Measurements from ENCODE around the gene FPR3.

Gene FPR3

GRCh38 chr19:51780270-51780669 lies 14.7 kb upstream of the FPR3 start:
- no peak overlapping the region for H3K27ac ChIP-seq
- CTCF ChIA-PET, result interaction anchor here (1.8 kb wide), 1 partner anchor 307 kb away, joined by 5 read pairs; no protein-coding TSS in a partner anchor
- no peak for TF ChIP-seq CTCF (conservative IDR thresholded peaks at IDR 0.05; ENCODE audit: low read depth)
- POLR2A ChIA-PET (ENCODE audit: low non-redundant PET), result no interaction called here
- no peak for DNase-seq (ENCODE audit: low spot score)

DNA sequence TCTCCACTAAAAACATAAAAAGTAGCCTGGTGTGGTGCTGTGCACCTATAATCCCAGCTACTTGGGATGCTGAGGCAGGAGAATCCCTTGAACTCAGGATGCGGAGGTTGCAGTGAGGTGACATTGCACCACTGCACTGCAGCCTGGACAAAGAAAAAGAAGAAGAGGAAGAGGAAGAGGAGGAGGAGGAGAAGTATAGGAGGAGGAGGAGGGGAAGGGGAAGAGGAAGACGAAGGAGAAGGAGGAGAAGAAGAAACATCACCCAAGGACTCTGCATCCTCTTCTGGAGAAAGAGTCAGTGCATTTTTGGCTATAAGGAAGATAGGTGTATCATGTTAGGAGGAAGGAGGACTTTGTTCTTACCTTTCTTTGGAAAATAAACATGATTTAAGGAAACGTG lies 13.0 kb upstream of the FPR3 start:
- no peak overlapping the region for H3K27ac ChIP-seq
- no peak for DNase-seq (ENCODE audit: low spot score)
- CTCF ChIA-PET, result no interaction called here
- TF ChIP-seq CTCF (conservative IDR thresholded peaks at IDR 0.05; ENCODE audit: low read depth), result no peak
- POLR2A ChIA-PET (ENCODE audit: low non-redundant PET), result no interaction called here

GRCh38 chr19:51783372-51783771 lies 11.6 kb upstream of the FPR3 start:
- DNase-seq (ENCODE audit: low spot score), result peak; percentile 29
- TF ChIP-seq CTCF (conservative IDR thresholded peaks at IDR 0.05; ENCODE audit: low read depth), result peak; percentile 51
- POLR2A ChIA-PET (ENCODE audit: low non-redundant PET), result no interaction called here

DNA sequence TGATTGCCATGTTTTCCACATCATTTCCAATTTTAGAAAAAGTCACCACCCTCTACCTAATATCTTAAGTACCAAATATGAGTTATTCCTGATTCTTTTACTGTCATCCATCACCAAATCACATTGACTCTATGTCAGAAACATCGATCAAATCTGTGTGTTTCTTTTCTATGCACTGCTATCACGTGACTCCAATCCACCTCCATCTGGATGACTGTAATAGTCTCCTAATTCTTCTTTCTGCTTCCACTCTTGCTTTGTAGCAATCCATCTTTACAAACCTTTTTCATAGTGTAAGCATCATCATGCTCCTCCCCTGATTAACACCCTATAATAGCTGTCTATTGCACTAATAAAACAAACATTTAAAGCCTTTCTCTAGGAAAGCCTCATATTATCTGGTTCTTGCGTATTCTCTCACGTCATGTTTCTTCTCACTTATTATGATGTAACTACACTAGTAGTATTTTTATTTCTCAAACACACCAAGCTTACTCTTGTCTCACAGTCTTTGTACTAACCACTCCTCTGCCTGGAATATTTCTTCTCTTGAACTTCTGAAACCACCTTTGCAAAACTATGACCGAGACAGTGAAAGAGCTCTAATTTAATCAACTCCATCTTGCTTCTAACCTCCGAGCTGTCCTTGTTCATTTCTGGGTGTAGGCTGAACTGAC lies 10.7 kb upstream of the FPR3 start:
- TF ChIP-seq CTCF (conservative IDR thresholded peaks at IDR 0.05; ENCODE audit: low read depth), result no peak
- POLR2A ChIA-PET (ENCODE audit: low non-redundant PET), result no interaction called here
- no peak overlapping the region for H3K27ac ChIP-seq
- CTCF ChIA-PET, result interaction anchor here (0.8 kb wide), 1 partner anchor 109 kb away, joined by 3 read pairs; no protein-coding TSS in a partner anchor
- DNase-seq (ENCODE audit: low spot score), result no peak

More at GRCh38 chr19:51783372-51783771, 11.6 kb upstream of the FPR3 start:
- H3K27ac ChIP-seq, result no peak overlapping the region
- CTCF ChIA-PET, result no interaction called here

- DNase-seq (ENCODE audit: low spot score), result peak; percentile 14
- TF ChIP-seq CTCF (conservative IDR thresholded peaks at IDR 0.05; ENCODE audit: low read depth), result no peak
- CTCF ChIA-PET, result interaction anchor here (0.6 to 0.8 kb wide), 2 partner anchors 110 to 597 kb away, joined by 3 to 4 read pairs; no protein-coding TSS in a partner anchor
- POLR2A ChIA-PET (ENCODE audit: low non-redundant PET), result no interaction called here
- peak overlapping the region; percentile 55; the same call in 1 of the 2 replicates for H3K27ac ChIP-seq
These were observed 9.9 kb upstream of the FPR3 start for GRCh38 chr19:51784922-51785690.

DNA sequence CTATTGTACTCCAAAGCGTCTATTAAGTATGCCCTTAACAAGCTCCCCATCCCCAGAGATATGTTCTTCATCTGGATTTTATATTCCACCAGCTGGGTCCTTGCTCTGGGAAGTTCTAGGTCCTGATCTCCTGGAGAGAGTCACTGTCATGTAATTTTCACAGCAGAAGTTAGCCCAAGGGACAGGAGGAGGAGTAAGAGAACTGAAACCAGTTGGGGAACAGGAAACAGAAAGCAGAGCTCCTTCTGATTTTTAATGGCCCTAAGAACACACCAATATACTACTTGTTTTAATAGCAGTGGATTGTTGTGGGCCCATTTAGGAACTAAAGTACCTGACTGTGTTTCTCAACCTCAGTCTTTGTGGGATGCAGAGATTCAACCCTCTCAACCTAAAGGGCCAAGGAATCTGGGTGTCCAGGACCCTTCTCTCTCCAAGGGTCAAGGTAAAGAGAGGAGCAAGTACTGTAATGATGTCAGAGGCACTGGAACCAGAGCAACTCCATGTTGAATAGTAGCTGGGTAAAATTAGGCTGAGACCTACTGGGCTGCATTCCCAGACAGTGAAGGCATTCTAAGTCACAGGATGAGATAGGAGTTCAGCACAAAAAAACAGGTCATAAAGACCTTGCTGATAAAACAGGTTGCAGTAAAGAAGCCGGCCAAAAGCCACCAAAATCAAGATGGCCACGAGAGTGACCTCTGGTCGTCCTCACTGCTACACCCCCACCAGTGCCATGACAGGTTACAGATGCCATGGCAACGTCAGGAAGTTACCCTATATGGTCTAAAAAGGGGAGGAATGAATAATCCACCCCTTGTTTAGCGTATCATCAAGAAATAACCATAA lies 8.1 kb upstream of the FPR3 start:
- DNase-seq (ENCODE audit: low spot score), result no peak
- TF ChIP-seq CTCF (conservative IDR thresholded peaks at IDR 0.05; ENCODE audit: low read depth), result no peak
- CTCF ChIA-PET, result interaction anchor here (1.6 kb wide), 1 partner anchor 9 kb away, joined by 4 read pairs; no protein-coding TSS in a partner anchor
- POLR2A ChIA-PET (ENCODE audit: low non-redundant PET), result no interaction called here
- no peak overlapping the region for H3K27ac ChIP-seq
